ENCODE results near the gene HLTF.

Gene HLTF, protein sequence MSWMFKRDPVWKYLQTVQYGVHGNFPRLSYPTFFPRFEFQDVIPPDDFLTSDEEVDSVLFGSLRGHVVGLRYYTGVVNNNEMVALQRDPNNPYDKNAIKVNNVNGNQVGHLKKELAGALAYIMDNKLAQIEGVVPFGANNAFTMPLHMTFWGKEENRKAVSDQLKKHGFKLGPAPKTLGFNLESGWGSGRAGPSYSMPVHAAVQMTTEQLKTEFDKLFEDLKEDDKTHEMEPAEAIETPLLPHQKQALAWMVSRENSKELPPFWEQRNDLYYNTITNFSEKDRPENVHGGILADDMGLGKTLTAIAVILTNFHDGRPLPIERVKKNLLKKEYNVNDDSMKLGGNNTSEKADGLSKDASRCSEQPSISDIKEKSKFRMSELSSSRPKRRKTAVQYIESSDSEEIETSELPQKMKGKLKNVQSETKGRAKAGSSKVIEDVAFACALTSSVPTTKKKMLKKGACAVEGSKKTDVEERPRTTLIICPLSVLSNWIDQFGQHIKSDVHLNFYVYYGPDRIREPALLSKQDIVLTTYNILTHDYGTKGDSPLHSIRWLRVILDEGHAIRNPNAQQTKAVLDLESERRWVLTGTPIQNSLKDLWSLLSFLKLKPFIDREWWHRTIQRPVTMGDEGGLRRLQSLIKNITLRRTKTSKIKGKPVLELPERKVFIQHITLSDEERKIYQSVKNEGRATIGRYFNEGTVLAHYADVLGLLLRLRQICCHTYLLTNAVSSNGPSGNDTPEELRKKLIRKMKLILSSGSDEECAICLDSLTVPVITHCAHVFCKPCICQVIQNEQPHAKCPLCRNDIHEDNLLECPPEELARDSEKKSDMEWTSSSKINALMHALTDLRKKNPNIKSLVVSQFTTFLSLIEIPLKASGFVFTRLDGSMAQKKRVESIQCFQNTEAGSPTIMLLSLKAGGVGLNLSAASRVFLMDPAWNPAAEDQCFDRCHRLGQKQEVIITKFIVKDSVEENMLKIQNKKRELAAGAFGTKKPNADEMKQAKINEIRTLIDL

GRCh38 chr3:149086232-149086988 lies at the start of gene HLTF:
TSS of gene HLTF (minus strand) at chr3:149086533. CDS start at chr3:149086336, 197 bp downstream.
- TF ChIP-seq YY1 (IDR thresholded peaks at IDR 0.05; ENCODE audit: insufficient read depth, insufficient read length) (no peak), SUZ12 (IDR thresholded peaks at IDR 0.05; ENCODE audit: extremely low read depth, insufficient read depth, insufficient read length) (no peak), ZNF274 (IDR thresholded peaks at IDR 0.05; ENCODE audit: low read depth, low read length) (no peak)
- DNase-seq (ENCODE audit: low read depth, low spot score): peak; percentile 98
- peaks cover 6% of the 10 kb centered on the region for H3K27me3 ChIP-seq (ENCODE audit: insufficient read depth, insufficient read length)
- peak within 1 kb of the TSS; percentile 73 for H3K9ac ChIP-seq (ENCODE audit: insufficient read length, low read depth)
- no peaks in the 10 kb centered on the region for H3K4me1 ChIP-seq (ENCODE audit: insufficient read depth, insufficient read length)
- peak within 1 kb of the TSS; percentile 67 for H3K4me3 ChIP-seq (ENCODE audit: insufficient read length, low read depth)
- H3K36me3 ChIP-seq (ENCODE audit: insufficient read depth, insufficient read length, low read length): peaks cover 24% of the 10 kb centered on the region
- peaks cover 18% of the 10 kb centered on the region; the same call in 1 of the 2 replicates for H3K9me3 ChIP-seq (ENCODE audit: insufficient read depth, low read length)

DNA sequence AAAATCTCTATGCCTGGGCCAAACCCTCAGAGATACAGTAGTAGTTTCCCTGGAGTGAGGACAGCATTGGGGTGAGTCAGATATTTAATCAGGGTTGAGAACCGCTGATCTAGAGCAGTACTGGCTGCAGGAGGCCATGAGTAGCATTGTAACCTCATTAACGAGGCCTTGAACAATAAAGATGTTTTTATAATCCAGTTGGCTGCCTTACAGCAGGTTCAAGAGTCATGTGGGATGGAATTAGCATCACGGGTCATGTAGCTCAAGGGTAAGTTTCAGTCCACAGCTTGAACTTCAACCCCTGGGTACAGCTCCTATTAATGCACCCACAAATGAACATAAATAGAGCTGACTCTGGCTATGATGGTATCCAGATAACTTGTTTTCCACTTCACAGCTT lies 48.2 kb upstream of the HLTF start:
- H3K9me3 ChIP-seq (ENCODE audit: insufficient read depth, low read length): no peaks in the 10 kb centered on the region
- no peak for TF ChIP-seq ZNF274 (IDR thresholded peaks at IDR 0.05; ENCODE audit: low read depth, low read length)
- no peak for TF ChIP-seq SUZ12 (IDR thresholded peaks at IDR 0.05; ENCODE audit: extremely low read depth, insufficient read depth, insufficient read length)
- no peak for TF ChIP-seq YY1 (IDR thresholded peaks at IDR 0.05; ENCODE audit: insufficient read depth, insufficient read length)
- no peaks in the 10 kb centered on the region for H3K27me3 ChIP-seq (ENCODE audit: insufficient read depth, insufficient read length)
- H3K4me1 ChIP-seq (ENCODE audit: insufficient read depth, insufficient read length): no peaks in the 10 kb centered on the region
- H3K9ac ChIP-seq (ENCODE audit: insufficient read length, low read depth): no peak overlapping the region
- peaks cover 30% of the 10 kb centered on the region for H3K36me3 ChIP-seq (ENCODE audit: insufficient read depth, insufficient read length, low read length)
- H3K4me3 ChIP-seq (ENCODE audit: insufficient read length, low read depth): no peak overlapping the region
- no peak for DNase-seq (ENCODE audit: low read depth, low spot score)

DNA sequence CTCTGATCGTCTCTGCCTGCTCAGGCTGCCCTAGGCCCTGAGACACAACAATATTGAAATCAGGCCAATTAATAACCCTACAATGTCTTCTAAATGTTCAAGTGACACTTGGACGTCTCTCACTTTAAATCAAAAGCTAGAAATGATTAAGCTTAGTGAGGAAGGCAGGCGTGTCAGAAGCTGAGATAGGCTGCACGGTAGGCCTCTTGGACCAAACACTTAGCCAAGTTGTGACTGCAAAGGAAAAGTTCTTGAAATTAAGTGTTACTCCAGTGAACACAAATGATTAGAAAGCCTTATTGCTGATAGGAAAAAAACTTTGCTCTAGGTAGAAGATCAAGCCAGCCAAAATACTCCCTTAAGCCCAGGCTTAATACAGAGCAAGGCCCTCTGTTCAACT lies 45.3 kb upstream of the HLTF start:
- no peaks in the 10 kb centered on the region for H3K9me3 ChIP-seq (ENCODE audit: insufficient read depth, low read length)
- no peaks in the 10 kb centered on the region for H3K4me1 ChIP-seq (ENCODE audit: insufficient read depth, insufficient read length)
- H3K9ac ChIP-seq (ENCODE audit: insufficient read length, low read depth): no peak overlapping the region
- no peak for TF ChIP-seq SUZ12 (IDR thresholded peaks at IDR 0.05; ENCODE audit: extremely low read depth, insufficient read depth, insufficient read length)
- TF ChIP-seq YY1 (IDR thresholded peaks at IDR 0.05; ENCODE audit: insufficient read depth, insufficient read length): no peak
- no peak for TF ChIP-seq ZNF274 (IDR thresholded peaks at IDR 0.05; ENCODE audit: low read depth, low read length)
- no peaks in the 10 kb centered on the region for H3K27me3 ChIP-seq (ENCODE audit: insufficient read depth, insufficient read length)
- peaks cover 30% of the 10 kb centered on the region for H3K36me3 ChIP-seq (ENCODE audit: insufficient read depth, insufficient read length, low read length)
- no peak overlapping the region for H3K4me3 ChIP-seq (ENCODE audit: insufficient read length, low read depth)
- no peak for DNase-seq (ENCODE audit: low read depth, low spot score)

- peak; percentile 80 for DNase-seq (ENCODE audit: low read depth, low spot score)
- Histone ChIP-seq H3K4me1 (ENCODE audit: insufficient read depth, insufficient read length) (no peaks in the 10 kb centered on the region), H3K4me3 (ENCODE audit: insufficient read length, low read depth) (peak within 1 kb of the TSS; percentile 96), H3K9ac (ENCODE audit: insufficient read length, low read depth) (peak within 1 kb of the TSS; percentile 95), H3K9me3 (ENCODE audit: insufficient read depth, low read length) (no peaks in the 10 kb centered on the region), H3K36me3 (ENCODE audit: insufficient read depth, insufficient read length, low read length) (peaks cover 18% of the 10 kb centered on the region), H3K27me3 (ENCODE audit: insufficient read depth, insufficient read length) (no peaks in the 10 kb centered on the region)
- no peak for TF ChIP-seq ZNF274 (IDR thresholded peaks at IDR 0.05; ENCODE audit: low read depth, low read length)
- no peak for TF ChIP-seq SUZ12 (IDR thresholded peaks at IDR 0.05; ENCODE audit: extremely low read depth, insufficient read depth, insufficient read length)
- TF ChIP-seq YY1 (IDR thresholded peaks at IDR 0.05; ENCODE audit: insufficient read depth, insufficient read length): no peak
Measured at GRCh38 chr3:149129326-149130205, 43.2 kb upstream of the HLTF start, which contains the start of gene HPS3. TSS of gene HPS3 (plus strand) at chr3:149129638. CDS start at chr3:149129724, 86 bp downstream.

DNA sequence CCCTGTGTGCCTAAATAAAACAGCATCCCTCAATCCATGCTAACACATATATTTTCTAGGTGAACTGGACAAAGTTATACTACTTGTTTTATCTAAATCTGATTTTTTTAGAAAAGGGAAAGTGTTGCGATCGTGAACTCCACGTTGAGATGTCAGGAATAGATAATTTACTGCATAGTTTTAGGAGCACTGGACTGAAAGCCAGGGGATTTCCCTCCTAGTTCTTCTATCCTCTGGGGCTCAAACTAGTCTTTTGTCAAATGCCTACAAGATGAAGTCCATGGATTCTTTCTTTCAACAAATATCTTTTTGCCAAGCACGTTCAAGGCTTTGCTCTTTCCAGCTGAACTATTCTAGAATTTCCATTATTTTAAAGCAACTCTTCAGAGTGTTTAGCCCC lies 42.5 kb upstream of the HLTF start:
- TF ChIP-seq YY1 (IDR thresholded peaks at IDR 0.05; ENCODE audit: insufficient read depth, insufficient read length) (no peak), SUZ12 (IDR thresholded peaks at IDR 0.05; ENCODE audit: extremely low read depth, insufficient read depth, insufficient read length) (no peak), ZNF274 (IDR thresholded peaks at IDR 0.05; ENCODE audit: low read depth, low read length) (no peak)
- Histone ChIP-seq H3K9me3 (ENCODE audit: insufficient read depth, low read length) (no peaks in the 10 kb centered on the region), H3K36me3 (ENCODE audit: insufficient read depth, insufficient read length, low read length) (peaks cover 11% of the 10 kb centered on the region), H3K4me1 (ENCODE audit: insufficient read depth, insufficient read length) (no peaks in the 10 kb centered on the region), H3K9ac (ENCODE audit: insufficient read length, low read depth) (peak overlapping the region; percentile 75), H3K4me3 (ENCODE audit: insufficient read length, low read depth) (peak overlapping the region; percentile 96), H3K27me3 (ENCODE audit: insufficient read depth, insufficient read length) (no peaks in the 10 kb centered on the region)
- DNase-seq (ENCODE audit: low read depth, low spot score): no peak
